Ishikawa (cell line): Measurements from ENCODE around the gene SRGAP1.

Experiments
- CEBPB ChIP-seq: IDR thresholded peaks from 2 replicates; pipeline ENCODE4 v1.6.1; 2012
- CREB1 ChIP-seq: IDR thresholded peaks from 2 replicates; pipeline ENCODE4 v1.6.1; 2012; ENCODE audit warnings: low read depth
- EGR1 ChIP-seq: IDR thresholded peaks from 2 replicates; pipeline ENCODE4 v1.6.1; 2012
- EP300 ChIP-seq: IDR thresholded peaks from 2 replicates; pipeline ENCODE4 v1.6.1; 2012; ENCODE audit warnings: borderline replicate concordance
- FOXM1 ChIP-seq: IDR thresholded peaks from 2 replicates; pipeline ENCODE4 v1.6.1; 2012; ENCODE audit warnings: low read depth, borderline replicate concordance
- NFIC ChIP-seq: IDR thresholded peaks from 2 replicates; pipeline ENCODE4 v1.6.1; 2012
- RAD21 ChIP-seq: IDR thresholded peaks from 2 replicates; pipeline ENCODE4 v1.6.1; 2012; ENCODE audit warnings: low read depth
- REST ChIP-seq: IDR thresholded peaks from 2 replicates; pipeline ENCODE4 v1.6.1; 2012; ENCODE audit warnings: low read depth, mild to moderate bottlenecking
- TAF1 ChIP-seq: IDR thresholded peaks from 2 replicates; pipeline ENCODE4 v1.6.1; 2012; ENCODE audit warnings: low read depth, mild to moderate bottlenecking
- TCF12 ChIP-seq: IDR thresholded peaks from 2 replicates; pipeline ENCODE4 v1.6.1; 2012; ENCODE audit warnings: low read depth
- TEAD4 ChIP-seq: IDR thresholded peaks from 2 replicates; pipeline ENCODE4 v1.6.1; 2012
- USF1 ChIP-seq: IDR thresholded peaks from 2 replicates; pipeline ENCODE4 v1.6.1; 2012
- YY1 ChIP-seq: IDR thresholded peaks from 2 replicates; pipeline ENCODE4 v1.6.1; 2012; ENCODE audit warnings: low read depth
- ZBTB7A ChIP-seq: IDR thresholded peaks from 2 replicates; pipeline ENCODE4 v1.6.1; 2012; ENCODE audit warnings: low read depth
- TF ChIP-seq, protein P1 (sequence below): IDR thresholded peaks from 2 replicates; pipeline ENCODE4 v1.6.1; 2012

SRGAP1 gene

DNA sequence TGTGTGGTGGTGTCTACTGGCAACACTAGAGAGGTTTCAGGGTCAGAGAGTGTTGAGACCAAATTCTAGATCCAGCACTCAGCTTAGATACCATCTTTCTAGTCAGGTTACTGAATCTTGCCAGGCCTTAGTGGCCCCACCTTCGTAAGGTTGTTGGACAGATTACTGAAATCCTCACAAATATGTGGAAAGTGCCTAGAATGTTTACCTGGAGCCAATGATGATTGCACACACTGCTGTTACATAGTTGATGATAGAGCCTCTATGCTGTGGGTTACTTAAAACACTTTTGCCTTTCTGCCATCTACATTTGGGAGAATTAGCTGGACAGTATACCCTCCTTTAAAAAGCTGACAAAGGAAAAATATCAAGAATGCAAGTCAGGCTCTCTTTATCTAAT lies 33.2 kb downstream of the SRGAP1 start:
- no peak for TF ChIP-seq USF1
- TF ChIP-seq EGR1, result no peak
- TF ChIP-seq EP300, result no peak

DNA sequence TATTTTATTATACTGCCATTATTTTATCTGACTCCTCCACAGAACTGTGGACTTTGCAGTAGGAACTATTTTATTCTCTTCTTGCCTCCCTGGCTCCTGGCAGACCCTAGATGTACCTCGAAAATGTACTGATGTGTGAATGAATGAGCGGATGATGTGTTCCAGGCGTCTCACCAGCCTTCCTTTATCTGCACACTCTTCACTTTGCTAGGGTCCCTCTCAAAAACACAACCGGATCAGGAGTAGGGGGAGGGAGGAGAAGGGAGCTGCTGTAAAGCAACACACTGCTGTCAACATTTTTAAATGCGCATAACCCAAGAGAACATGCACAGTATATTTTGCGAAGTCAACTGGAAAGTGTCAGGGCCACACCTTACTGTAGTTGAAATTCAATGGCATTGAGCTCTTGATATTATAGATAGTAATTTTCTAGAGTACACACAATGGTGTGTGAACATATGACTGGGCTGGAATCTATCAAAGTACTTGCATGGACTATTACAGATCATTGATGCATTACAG lies 36.3 kb downstream of the SRGAP1 start:
- TF ChIP-seq YY1 (no peak), TEAD4 (no peak), REST (no peak), CEBPB (no peak), TCF12 (no peak), NFIC (no peak), ZBTB7A (no peak), RAD21 (no peak), EP300 (no peak), CREB1 (no peak)
- TF ChIP-seq, protein P1, sequence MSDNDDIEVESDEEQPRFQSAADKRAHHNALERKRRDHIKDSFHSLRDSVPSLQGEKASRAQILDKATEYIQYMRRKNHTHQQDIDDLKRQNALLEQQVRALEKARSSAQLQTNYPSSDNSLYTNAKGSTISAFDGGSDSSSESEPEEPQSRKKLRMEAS, result no peak

DNA sequence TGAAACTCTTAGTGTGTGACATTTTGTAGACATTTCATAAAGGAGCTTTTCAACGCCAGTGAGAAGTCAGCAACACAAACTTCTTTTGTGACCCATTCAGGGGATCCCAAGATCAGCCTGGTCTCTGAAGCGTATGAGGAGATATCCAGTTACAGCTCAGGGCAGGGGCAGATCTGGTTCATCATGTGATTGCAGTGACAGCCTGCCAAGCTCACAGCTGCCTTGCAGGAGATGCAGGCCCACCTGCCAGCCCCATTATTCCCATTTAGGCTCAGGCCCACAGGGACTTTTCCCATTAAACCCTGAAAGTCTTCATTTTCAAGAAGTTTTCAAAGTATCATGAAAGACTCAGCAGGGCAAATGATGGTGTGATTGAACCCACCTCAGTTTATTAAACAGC lies 38.3 kb downstream of the SRGAP1 start:
- TF ChIP-seq EGR1 (no peak), NFIC (peak; percentile 62), USF1 (peak; percentile 85), RAD21 (peak; percentile 5; the same call in 1 of the 2 replicates)

DNA sequence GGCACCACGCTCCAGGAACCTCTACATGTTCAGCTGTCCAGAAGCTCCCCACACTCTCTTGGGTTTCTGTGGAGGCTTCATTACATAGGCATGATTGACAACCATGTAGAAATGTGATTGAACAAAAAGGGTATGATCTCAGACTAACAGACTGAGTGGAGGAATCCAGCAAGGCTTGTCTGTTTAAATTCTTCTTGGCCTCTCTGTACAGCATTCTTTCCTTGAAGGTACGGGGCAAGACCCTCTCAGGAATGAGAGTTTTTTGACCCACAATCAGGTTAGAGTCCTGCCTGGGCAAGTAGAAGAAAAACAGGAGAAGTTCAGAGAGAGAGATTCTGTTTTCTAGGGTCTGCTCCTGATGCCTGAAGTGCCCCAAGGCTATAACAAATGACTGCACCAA lies 40.9 kb downstream of the SRGAP1 start:
- TF ChIP-seq YY1, result no peak
- TF ChIP-seq, protein P1, result no peak
- TF ChIP-seq RAD21, result no peak
- TF ChIP-seq NFIC, result no peak
- TF ChIP-seq EP300, result no peak
- TF ChIP-seq CREB1, result no peak
- TF ChIP-seq ZBTB7A, result no peak
- no peak for TF ChIP-seq TAF1
- no peak for TF ChIP-seq EGR1
- TF ChIP-seq TEAD4, result no peak
- TF ChIP-seq USF1, result no peak

DNA sequence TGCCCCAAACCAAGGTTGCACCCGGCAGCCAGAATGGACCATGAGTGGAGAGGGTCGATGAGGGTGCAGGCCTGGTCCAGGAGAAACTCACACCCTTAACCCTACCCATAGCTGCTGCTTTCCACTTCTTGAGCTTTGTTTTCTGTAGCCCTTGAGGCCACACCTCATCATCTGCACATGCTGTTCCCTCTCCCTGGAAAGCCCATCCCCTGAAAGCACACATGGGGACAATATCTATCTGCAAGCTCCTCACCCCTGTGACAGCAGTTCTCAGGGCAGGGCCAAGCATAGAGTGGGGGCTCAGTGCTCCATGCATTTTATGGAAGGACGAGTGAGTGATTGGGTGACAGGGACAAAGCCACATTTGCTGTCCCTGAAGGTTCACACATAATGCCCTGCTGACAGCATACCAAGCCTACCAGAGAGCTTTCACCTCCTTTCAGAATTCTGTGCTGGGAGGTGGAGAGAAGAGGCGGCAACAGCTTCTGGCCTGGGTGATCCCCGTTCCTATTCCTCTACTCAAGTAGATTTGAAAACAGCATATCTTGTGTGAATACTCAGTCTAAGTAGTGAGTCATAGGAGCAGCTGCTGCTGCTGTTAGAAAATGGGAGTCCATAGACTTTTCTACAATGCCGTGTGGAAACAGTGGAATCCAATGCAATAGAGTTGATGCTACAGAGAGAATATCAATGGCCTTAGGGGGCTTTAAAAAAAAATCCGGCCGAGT lies 44.6 kb downstream of the SRGAP1 start:
- TF ChIP-seq FOXM1, result no peak
- TF ChIP-seq YY1, result no peak
- no peak for TF ChIP-seq TCF12
- TF ChIP-seq NFIC, result no peak
- no peak for TF ChIP-seq EP300
- no peak for TF ChIP-seq RAD21
- TF ChIP-seq TEAD4, result no peak
- no peak for TF ChIP-seq TAF1
- no peak for TF ChIP-seq REST
- TF ChIP-seq CREB1, result no peak
- TF ChIP-seq, protein P1, result no peak
- TF ChIP-seq ZBTB7A, result no peak
- no peak for TF ChIP-seq CEBPB
- TF ChIP-seq USF1, result no peak
- no peak for TF ChIP-seq EGR1
